ENCODE results near the gene MEGF6.

DNA sequence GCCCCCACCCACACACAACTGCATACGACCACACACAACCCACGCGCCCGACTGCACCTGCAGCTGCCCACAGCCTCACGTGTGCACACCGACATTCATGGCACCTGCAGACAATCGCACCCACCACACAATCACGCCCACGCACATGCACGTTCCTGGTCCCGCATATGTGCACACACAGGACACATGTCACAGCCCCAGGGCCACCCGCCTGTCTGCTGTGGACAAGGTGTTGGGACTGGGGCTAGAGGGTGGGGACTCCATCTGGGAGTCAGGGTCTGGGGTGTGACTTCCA is 100.4 kb downstream of the MEGF6 start:
- TF ChIP-seq, protein P1, sequence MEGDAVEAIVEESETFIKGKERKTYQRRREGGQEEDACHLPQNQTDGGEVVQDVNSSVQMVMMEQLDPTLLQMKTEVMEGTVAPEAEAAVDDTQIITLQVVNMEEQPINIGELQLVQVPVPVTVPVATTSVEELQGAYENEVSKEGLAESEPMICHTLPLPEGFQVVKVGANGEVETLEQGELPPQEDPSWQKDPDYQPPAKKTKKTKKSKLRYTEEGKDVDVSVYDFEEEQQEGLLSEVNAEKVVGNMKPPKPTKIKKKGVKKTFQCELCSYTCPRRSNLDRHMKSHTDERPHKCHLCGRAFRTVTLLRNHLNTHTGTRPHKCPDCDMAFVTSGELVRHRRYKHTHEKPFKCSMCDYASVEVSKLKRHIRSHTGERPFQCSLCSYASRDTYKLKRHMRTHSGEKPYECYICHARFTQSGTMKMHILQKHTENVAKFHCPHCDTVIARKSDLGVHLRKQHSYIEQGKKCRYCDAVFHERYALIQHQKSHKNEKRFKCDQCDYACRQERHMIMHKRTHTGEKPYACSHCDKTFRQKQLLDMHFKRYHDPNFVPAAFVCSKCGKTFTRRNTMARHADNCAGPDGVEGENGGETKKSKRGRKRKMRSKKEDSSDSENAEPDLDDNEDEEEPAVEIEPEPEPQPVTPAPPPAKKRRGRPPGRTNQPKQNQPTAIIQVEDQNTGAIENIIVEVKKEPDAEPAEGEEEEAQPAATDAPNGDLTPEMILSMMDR (conservative IDR thresholded peaks at IDR 0.05): no peak
- TF ChIP-seq ZFX (IDR thresholded peaks at IDR 0.05): no peak
